SKM-1 (cell line): ENCODE results near the gene GPR84.

ENCODE experiments used
- DNase-seq: peaks from one replicate; lab custom pipeline; 2025; ENCODE audit not compliant: unreplicated experiment; lab: John Stamatoyannopoulos, UW

GPR84 gene

DNA sequence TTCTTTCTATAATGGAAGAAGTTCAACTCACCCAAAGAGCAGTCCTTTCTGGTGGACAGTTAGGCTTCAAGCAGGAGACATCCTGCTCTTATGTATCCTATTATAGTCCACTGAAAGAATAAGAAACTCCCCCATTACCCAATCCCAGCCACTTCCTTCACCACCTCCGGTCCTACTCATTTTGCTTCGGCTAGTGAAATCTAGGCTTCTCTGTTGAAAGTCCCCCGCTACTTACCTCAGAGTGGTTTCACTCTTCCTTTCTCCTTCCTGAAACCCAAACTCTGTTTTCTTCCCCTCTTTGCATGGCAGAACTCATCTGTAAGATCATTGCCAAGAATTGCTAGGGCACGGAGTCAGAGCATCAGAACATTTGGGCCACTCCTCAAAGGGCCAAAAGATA is at the start of gene GPR84:
Gene GPR84, minus strand, starts transcription at position 74 of the 400 bp plus-strand sequence. CDS start 635 bp downstream, outside the sequence.
- DNase-seq, result peak; percentile 62

DNA sequence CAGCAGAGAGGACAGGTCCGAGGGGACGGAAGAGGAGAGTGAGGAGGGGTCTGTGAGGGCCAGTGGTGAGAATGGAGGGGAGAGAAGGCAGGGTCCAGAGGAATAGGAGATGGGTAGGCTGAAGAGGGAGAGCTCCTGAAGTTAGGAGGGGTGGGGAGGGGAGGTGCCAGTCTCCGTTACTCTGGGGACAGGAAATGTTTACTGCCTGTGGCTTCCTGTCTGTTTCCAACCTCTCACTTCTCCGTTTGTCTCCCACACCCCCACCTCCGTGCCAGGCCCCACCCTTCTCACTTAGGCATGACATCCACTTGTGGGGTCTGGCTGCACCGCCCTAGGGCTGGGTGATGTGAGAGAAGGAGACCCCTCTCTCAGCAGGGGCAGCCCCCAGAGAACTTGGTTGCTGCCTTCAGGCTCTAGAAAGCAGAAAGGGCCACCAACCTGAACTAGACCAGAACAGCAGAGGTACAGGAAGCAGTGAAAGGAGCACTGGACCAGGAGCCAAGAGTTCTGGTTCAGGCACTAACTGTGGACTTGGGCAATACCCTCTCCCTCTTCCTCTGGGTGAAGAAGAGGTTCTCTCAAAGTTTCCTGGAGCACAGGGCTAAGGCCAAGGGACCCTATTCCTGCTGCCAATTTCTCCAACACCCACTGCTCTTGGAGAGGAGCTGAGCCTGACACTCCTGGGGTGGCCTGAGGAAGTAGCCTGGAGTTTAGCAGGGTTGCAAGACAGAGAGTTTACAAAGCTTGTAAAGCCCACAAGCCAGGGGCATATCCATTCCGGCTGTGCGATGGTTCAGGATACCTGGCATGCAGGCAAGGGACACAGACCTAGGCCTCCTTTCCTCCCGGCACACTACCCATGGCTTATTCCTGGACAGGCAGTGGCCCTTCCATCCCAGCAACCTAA is 49.3 kb upstream of the GPR84 start:
- DNase-seq, result peak; percentile 18

DNA sequence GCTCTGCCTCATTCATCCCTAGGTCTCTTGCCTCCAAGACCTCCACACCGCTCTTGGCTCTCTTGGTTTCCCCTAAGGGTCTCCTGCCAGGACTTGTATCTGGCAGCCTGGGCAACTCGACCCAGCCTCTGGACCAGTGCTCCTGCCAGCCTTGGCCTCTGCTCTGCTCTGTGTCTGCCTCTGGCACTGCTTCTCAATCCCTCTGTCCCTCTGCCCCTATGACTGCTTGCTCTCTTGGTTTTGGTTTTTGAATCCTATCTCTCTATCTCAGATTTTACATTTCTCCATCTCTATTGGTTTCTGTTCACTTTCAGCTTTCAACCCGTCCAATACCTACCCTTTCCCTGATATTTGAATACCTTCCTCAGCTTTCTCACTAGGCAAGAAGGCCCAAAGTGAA is 48.5 kb upstream of the GPR84 start:
- no peak for DNase-seq

DNA sequence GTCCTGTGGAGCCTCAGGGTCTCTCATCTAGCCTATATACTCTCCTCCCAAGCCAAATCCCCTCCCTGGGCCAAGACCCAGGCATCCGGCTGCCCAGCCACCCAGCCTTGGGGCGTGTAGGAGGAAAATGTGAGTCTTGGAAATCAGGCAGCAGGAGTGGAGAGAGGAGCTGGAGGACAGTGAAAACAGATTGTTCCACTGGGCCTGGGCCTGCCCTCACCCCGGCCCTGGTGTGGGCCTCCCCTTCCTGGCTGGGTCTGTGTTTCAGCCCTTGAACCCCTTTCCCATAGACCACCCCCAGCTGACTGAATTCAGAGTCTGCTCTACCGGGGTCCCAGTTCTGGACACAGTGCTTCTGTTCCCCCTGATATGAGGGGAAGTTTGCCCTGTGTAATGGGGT is 48.1 kb upstream of the GPR84 start:
- DNase-seq, result no peak

DNA sequence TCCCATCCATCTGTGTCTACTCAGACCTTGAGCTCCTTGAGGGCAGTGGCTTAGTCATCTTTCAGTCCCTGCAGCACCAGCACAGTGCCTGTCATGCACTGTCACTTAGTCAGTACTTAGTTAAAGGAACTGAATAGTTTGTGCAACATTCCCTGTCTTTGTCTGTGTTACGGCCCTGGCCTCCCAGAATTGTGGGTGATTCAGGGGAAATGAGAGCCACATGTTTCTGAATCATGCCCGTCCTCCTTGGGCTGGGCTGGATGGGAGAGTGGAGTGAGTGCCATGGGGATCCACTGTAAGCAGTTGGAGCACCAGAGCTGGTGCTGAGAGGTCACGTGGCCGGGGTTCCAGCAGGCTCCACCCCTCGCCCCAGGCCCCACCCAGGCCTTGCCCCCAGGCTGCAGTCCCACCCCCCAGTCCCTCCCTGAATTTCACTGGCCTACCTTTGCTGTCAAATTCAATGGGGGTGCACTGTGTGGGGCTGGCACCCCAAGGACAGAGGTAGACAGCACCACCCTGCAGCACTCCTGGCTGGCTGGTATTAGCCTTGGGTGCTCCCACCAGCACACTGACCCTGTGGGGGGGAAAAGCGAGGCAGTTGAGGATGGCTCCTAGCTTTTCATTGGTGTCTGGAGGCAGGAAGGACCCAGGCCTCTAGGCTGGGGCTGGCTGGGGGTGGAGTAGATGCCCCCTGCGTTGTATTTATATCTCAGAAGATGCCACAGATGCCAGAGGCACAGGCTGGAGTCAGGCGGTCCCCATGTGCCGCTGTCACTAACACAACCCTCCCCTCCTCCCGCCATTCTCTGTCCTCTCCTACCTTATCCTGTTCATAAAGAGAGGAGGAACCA is 47.3 kb upstream of the GPR84 start:
- no peak for DNase-seq

DNA sequence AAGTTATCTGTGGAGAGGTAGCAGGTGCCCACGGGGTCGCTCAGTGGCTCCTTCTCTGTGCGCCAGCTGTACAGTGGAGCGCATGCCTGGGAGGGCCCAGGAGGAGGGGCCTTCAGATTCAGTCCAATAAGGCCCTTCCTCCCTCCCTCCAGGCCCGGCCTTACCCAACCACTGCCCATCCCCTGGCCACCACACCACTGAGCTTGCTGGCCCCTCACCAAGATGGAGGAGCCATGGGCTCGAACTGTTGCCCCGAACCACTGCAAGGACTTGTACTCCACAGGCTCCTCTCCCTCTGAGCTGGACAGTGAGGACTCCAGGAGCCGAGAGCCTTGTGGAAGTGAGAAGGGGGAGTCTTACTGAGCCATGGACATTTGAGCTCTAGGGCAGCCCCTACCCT is 45.0 kb upstream of the GPR84 start:
- DNase-seq, result no peak

DNA sequence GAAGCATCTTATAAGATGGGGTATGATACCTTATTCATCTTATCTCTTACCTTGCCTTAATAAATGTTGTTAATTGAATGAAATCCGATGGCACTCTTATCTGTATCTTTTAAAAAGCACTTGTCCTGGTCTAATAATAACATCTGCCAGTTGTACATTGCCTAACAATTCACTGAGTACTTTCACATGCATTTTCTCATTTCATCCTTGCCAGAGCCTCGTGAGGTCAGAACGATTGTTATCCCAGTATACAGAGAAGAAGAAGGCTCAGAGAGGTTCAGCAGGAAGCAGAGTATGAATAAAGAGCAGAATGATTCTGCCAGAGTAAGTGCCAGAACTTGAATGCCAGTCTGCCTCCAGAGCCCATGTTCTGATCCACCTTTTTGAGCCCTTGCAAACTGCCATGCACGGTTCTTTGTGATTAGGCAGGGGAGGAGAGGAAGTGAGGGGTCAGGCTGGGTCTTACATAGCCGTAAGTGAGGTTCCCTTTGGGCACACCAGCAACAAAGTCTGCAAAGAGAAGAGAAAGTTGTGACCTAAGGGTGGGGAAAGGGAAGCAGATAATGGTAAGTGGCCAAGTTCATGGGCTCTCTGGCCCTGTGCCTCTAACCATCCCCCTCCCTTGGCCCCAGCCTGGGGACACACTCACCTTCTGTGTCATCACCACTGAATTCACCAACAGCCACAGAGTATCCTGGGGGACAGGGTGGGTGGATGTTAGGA is 43.1 kb upstream of the GPR84 start:
- no peak for DNase-seq

DNA sequence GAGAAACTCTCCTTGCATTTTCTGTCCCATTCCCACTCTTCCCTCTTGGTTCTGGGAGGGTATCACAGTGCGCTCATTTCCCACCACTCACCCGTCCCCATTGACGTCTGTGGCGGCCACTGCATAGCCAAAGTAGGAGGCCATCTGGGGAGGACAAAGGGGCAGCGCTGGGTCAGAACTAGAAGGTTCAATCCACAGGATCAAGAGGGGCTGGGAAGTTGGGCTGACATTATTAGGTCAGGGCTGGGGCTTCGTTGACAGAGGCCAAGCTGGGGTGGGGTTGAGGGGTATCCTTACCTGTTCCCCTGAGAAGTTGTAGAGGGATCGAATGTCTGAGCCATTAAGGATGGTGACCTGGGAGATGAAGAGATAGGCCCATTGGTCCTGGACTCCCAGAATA is 41.3 kb upstream of the GPR84 start:
- no peak for DNase-seq

DNA sequence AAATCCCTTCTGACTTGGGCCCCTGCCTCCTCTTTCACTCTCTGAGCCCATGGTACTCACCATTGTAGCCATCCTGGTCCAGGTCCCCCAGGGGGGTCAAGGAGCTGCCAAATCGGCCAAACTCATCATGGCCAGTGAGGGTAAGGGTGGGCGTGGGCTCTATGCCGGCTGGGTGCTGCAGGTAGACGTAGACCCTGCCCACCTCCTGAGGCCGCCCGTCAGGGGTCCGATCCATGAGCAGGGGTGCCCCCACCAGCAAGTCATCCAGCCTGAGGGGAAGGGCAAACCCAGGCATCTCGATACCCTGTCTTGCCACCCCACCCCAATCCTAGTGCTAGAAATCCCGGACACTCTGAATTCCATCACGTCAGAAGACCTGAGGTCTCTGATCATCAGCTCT is 40.8 kb upstream of the GPR84 start:
- no peak for DNase-seq

DNA sequence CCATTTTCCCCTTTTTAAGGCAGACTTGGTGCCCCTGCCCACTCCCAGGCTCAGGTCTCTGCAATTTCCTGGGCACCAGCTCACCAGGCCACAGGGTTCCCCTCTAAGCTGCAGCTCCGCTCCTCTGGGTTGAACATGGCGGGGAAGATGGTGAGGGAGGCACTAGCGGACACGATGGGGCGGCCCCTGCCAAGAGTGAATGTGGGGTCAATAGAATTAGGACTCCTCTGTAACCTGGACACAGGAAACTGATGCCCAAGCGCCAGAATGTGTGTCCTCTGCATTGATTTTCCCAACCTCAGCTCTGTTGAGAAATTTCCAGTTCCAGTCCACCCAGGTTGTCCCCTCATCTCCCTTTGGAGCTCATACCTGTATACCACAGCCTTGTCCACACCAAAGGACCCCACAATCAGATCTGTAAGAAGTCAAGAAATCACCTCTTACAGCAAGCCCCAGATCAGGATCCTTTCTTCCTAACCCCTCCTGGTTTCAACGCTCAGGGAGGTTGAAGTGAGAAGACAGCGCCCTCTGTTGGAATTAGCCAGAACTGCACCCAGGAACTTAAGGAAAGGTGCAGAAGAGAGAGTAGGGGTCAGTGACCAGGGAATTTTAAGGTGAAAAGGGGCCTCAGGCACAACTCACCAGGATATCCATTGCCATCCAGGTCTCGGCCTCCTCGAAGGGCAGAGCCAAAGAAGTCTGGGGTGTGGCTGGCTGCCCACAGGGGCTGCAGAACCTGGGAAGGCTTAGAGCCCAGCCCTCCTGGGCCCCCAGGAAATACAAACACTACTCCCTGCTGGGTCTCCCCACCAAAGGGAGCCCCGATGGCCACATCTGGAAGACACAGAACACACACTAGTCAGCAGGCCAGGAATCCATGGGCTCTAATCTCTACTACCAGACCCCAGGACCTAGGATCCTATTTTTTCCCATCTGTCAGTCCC is 40.0 kb upstream of the GPR84 start:
- DNase-seq, result no peak

DNA sequence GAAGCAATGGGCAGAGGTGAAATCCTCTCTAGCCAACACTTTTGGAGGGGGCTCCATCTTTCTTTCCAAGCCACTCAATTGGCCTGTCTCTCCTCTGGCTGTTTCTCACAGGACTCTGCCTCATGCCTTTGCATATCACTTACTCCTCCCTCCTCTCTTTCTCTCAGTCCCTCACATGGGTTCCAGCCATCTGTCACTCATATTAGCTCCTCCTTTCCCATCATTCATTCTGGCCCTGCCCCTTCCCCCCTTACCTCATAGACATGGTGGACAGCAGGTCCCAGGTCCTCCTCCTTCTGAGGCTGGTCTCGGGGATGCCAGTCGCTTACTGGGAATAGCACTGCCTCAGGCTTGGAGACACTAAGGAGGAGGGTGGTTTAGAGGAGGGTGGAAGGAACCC is 36.8 kb upstream of the GPR84 start:
- no peak for DNase-seq

DNA sequence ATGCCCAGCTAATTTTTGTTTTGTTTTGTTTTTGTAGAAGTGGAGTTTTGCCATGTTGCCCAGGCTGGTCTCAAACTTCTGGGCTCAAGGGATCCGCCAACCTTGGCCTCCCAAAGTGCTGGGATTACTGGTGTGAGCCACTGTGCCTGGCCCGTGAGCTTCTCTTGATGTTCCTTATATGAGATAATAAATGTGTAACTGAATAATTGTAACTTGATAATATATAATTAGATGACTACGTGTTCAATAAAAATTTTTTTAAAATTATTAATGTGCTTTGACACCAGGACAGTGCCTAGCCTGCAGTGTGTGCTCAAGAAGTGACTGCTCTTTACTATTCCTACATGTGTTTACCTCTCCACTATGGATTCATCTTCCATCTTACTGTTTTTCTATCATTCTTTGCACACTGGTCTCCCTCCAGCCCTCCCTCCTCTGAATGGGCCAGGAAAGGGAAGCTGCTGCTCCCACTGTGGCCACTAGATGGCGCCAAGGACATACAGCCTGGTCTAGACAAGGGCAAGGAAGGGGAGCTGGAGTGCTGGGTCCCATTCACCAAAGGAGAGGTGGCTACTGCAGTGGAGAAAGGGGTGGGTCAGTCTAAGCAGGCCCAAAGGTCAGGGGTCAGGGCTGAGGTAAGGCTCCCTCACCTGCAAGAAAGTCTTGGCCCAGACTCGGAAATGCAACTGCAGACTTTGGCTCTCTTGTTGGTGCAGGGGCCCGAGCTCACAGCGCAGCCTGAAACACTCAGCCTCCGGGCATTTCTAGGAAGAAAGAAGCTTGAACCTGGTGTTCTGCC is 34.9 kb upstream of the GPR84 start:
- peak; percentile 31 for DNase-seq

DNA sequence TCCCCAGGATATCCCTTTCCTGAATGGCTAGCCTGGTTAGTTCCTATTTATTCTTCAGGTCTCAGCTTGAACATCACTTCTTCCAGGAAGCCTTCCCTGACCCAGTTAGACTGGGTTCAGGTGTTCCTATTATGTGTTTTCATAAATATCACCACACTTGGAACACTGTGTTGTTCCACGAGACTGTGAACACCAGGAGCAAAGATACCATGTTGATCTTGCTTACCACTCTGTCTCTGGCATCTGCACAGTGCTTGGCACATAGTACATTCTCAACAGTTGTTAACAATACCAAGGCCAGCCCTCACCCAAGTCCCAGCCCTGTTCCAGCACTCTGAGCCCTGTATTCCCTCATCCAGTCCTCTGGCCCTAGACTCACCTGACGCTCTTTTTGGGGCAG is 33.9 kb upstream of the GPR84 start:
- DNase-seq, result no peak

DNA sequence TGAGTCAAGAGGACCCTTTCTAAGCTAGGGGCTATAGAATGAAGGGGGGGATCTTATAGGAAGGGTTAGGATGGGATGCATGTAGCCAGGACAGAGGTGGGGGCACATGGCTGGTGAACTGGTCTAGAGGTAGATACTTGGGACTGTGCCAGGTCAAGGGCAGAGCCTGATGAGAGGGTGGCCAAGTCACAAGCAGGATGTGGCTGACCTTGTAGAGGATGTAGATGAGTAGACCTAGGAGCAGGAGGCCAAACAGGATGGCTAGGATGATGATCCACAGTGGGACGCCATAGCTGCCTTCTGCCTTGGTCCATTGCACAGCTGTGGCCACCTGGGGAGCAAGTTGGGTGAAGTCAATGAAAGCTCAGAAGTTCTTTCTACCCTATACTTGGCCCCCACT is 32.9 kb upstream of the GPR84 start:
- DNase-seq, result no peak

DNA sequence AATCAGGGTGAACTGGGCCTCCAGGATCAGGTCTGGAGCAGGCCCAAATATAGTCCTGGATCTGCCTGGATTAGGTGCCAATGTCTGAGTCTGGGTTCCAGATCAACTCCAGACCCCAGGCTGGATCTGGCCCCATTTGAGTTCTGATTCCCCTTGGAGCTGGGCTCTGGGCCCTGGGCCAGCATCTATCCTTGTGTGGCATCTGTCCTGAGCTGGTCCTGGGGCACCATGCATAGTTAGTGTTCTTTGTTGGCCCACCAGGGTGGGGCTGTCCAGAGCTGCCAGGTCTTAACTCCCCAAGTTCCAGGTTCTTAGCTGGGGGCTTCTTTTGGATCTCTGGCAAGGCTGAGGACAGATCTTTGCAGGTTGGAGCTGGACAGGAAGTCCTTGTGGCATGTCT is 31.3 kb upstream of the GPR84 start:
- no peak for DNase-seq

DNA sequence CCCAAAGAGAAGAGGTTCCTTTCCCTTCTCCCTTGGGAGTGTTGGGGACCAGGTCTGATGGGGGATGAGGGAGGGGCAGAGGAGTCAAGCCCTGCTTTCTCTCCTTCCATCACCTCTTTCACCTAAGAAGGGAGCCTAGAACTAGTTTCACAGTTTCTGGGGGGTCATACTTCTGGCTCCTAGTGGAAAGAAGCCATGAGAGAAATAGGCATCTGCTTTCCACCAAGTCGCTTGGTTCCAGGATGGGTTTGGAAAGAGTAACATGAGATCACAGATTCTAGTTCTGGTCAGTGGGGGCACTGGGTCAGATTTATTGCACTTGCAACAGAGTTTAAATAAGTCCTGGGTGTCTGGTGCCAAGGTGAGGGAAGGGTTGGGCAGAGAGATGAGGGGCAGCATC is 30.7 kb upstream of the GPR84 start:
- no peak for DNase-seq

DNA sequence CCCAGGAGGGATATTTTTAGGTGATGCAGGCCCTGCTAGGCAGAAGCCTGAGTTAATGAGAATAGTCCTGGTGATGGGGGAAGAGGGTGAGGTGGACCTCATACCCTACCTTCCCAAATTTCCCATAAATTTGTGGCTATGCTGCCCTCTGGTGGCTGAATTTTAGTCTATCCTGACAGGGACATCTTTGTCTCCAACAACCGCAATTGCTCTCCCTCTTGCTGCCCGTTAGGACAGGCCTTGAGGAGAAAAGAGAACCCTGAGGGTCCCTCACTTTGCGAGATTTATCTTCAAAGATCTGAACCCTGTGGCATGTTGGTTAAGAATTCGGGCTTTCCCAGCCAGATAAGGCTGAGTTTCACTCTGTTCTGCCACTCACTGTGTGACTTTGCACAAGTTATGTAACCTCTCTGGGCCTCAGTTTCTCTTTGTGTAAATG is 30.0 kb upstream of the GPR84 start:
- no peak for DNase-seq

DNA sequence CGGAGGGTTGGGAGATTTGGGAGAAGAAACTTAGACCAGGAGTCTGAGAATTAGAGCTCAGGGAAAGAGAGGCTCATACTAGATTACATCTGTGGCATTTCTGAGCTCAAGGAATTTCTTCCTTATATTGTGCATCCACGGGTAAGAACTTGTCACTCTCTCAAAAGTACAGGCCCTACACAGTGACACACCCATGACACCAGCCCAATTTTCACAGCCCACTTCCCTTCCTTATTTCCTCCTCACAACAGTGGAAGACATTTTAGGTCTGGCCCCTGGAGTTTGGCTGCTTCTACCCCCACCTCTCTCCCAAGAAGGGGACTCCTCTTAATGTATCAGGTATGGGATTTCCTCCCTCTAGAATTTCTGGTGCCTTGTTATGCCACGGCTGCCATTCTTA is 29.5 kb upstream of the GPR84 start:
- DNase-seq, result no peak

DNA sequence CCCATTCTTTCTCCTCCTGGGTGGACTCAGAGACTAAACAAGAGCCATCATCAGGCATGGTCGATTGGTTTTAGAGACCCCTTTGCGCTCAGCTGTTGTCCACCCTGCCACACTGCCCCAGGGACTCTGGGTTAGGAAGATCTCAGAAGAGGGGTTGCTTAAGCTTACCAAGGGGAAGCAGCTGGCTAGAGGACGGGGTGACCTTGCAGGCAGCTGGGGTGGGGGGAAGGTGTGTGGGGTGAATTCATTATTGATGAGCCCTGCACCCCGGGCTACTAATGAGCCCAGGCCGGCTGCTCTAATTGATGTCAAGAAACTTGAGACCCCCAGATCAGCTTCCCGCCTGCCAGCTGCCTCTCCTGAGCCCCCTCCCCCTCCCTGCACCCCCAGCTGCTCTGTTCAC is 28.9 kb upstream of the GPR84 start:
- no peak for DNase-seq
